Sigmoid colon (tissue), 7 donors: ENCODE data around the gene SLC7A14. TPM values are rescaled to one million over a fixed set of nuclear protein-coding genes. Genes with fewer than 3 reads are reported as not detected.

Source experiments
- DNase-seq: peaks from one replicate; pipeline ENCODE4 v3.0.0-alpha.2; 2019
- H3K27ac ChIP-seq, 4 donors: fragments of 200-600 bp; sonication (generic); one replicate each; pipeline ENCODE4 v1.5.1; 2016 to 2019; ENCODE audit warnings: mild to moderate bottlenecking in 1 of 4
- H3K27me3 ChIP-seq, 3 donors: fragments of 200-600 bp; sonication (generic); one replicate each; pipeline ENCODE4 v1.5.1; 2019; ENCODE audit warnings: mild to moderate bottlenecking in 1 of 3
- H3K36me3 ChIP-seq, 4 donors: fragments of 200-600 bp; sonication (generic); one replicate each; pipeline ENCODE4 v1.5.1; 2016 to 2019
- H3K4me1 ChIP-seq, 4 donors: fragments of 200-600 bp; sonication (generic); one replicate each; pipeline ENCODE4 v1.5.1; 2017 to 2019
- H3K4me3 ChIP-seq, 4 donors: fragments of 200-600 bp; sonication (generic); one replicate each; pipeline ENCODE4 v1.5.1; 2017 to 2019; ENCODE audit warnings: mild to moderate bottlenecking in 2 of 4, moderate library complexity in 1 of 4
- H3K9me3 ChIP-seq, 4 donors: fragments of 200-600 bp in 3 of 4; sonication (generic) in 3 of 4; one replicate each; pipeline versions ENCODE4 v1.5.1 to v1.6.1; 2013 to 2019
- CTCF ChIP-seq, 4 experiments: fragments of 450-650 bp in 3 of 4; fragments of 200-600 bp in 1 of 4; IDR thresholded peaks; one replicate each; pipeline ENCODE4 v1.5.1; 2016 to 2019; ENCODE audit warnings: antibody characterized with exemption in 4 of 4, mild to moderate bottlenecking in 3 of 4, moderate library complexity in 2 of 4
- EP300 ChIP-seq, 4 donors: sonication (generic); formaldehyde crosslinking; IDR thresholded peaks; one replicate each; pipeline ENCODE4 v1.6.1; 2017; ENCODE audit warnings: antibody characterized with exemption in 4 of 4
- POLR2A ChIP-seq, 2 donors: fragments of 450-650 bp; IDR thresholded peaks; one replicate each; pipeline ENCODE4 v1.6.1; 2016; ENCODE audit warnings: antibody characterized with exemption in 2 of 2, mild to moderate bottlenecking in 2 of 2, moderate library complexity in 2 of 2
- POLR2AphosphoS5 ChIP-seq, 4 donors: sonication (generic); formaldehyde crosslinking; IDR thresholded peaks; one replicate each; pipeline ENCODE4 v1.6.1; 2017; ENCODE audit warnings: antibody characterized with exemption in 4 of 4
- WGBS, 2 donors: extraction: QIAGEN DNeasy Blood & Tissue Kit; methylation state at CpG; one replicate each; pipeline ENCODE4 v1.1.7; 2013; 5-methylcytosine and 5-hydroxymethylcytosine counted together
- intact Hi-C: fragments of 100-400 bp; cut with DNase I; formaldehyde crosslinking; loops from one replicate; pipeline ENCODE4 v1.15.1; 2023
- polyA plus RNA-seq, 3 donors: library from polyadenylated mRNA; stranded (reverse); fragments of 200-250 nt; gene quantifications; one replicate each; pipeline ENCODE4 v1.2.3, GENCODE V29; 2013
- total RNA-seq, 4 donors: library from RNA; depleted of rRNA; stranded (reverse); fragments of >200 nt; gene quantifications; one replicate each; pipeline ENCODE4 v1.1.0, GENCODE V29; 2016
- donor health status: healthy with polysubstance abuse.
- donor health status: Bipolar disorder and iron deficiency.
- donor health status: healthy.

The SLC7A14 gene
- total and polyA plus RNA-seq, 7 donors = 0.79 to 3.9 (median 2.8) TPM; not detected in 2

GRCh38 chr3:170563712-170564423 is 22.0 kb downstream of the SLC7A14 start:
- 58 to 81% methylated on average over 7 of the region's 7 CpGs for WGBS, 2 donors
- no peak for DNase-seq
- Histone ChIP-seq H3K27ac (no peak overlapping the region), H3K9me3 (no peaks in the 10 kb centered on the region), H3K27me3 (no peaks in the 10 kb centered on the region), H3K4me3 (no peak overlapping the region), H3K36me3 (no peaks in the 10 kb centered on the region), H3K4me1 (no peaks in the 10 kb centered on the region)
- TF ChIP-seq POLR2A (IDR thresholded peaks at IDR 0.05) (no peak), EP300 (IDR thresholded peaks at IDR 0.05) (no peak), POLR2AphosphoS5 (IDR thresholded peaks at IDR 0.05) (no peak), CTCF (IDR thresholded peaks at IDR 0.05) (no peak)
- intact Hi-C loops = no loop called here

GRCh38 chr3:170562080-170562479 is 23.8 kb downstream of the SLC7A14 start:
- Histone ChIP-seq H3K4me3 (no peak overlapping the region), H3K27me3 (no peaks in the 10 kb centered on the region), H3K36me3 (no peaks in the 10 kb centered on the region), H3K27ac (no peak overlapping the region), H3K9me3 (no peaks in the 10 kb centered on the region), H3K4me1 (no peaks in the 10 kb centered on the region)
- DNase-seq = no peak
- intact Hi-C loops = no loop called here
- TF ChIP-seq POLR2A (IDR thresholded peaks at IDR 0.05) (no peak), POLR2AphosphoS5 (IDR thresholded peaks at IDR 0.05) (no peak), CTCF (IDR thresholded peaks at IDR 0.05) (no peak), EP300 (IDR thresholded peaks at IDR 0.05) (no peak)
- 81% methylated on average over 1 of the region's 1 CpG for WGBS, 2 donors

- no peaks in the 10 kb centered on the region for H3K9me3 ChIP-seq
- WGBS, 2 donors = 69 to 83% methylated on average over 5 of the region's 5 CpGs
- H3K4me1 ChIP-seq = no peaks in the 10 kb centered on the region
- no peaks in the 10 kb centered on the region for H3K36me3 ChIP-seq
- no peaks in the 10 kb centered on the region for H3K27me3 ChIP-seq
- TF ChIP-seq CTCF (IDR thresholded peaks at IDR 0.05) (no peak), POLR2A (IDR thresholded peaks at IDR 0.05) (no peak), POLR2AphosphoS5 (IDR thresholded peaks at IDR 0.05) (no peak), EP300 (IDR thresholded peaks at IDR 0.05) (no peak)
- no peak overlapping the region for H3K4me3 ChIP-seq
- intact Hi-C loops = no loop called here
- H3K27ac ChIP-seq = no peak overlapping the region
- DNase-seq = no peak
These were observed 25.0 kb downstream of the SLC7A14 start for GRCh38 chr3:170560717-170561382.

GRCh38 chr3:170560296-170560695 is 25.6 kb downstream of the SLC7A14 start:
- no peaks in the 10 kb centered on the region for H3K36me3 ChIP-seq
- TF ChIP-seq POLR2A (IDR thresholded peaks at IDR 0.05) (no peak), POLR2AphosphoS5 (IDR thresholded peaks at IDR 0.05) (no peak), CTCF (IDR thresholded peaks at IDR 0.05) (no peak), EP300 (IDR thresholded peaks at IDR 0.05) (no peak)
- DNase-seq = no peak
- H3K27ac ChIP-seq = no peak overlapping the region
- intact Hi-C loops = no loop called here
- no peak overlapping the region for H3K4me3 ChIP-seq
- no peaks in the 10 kb centered on the region for H3K9me3 ChIP-seq
- no peaks in the 10 kb centered on the region for H3K27me3 ChIP-seq
- 75 to 81% methylated on average over 4 of the region's 4 CpGs for WGBS, 2 donors
- H3K4me1 ChIP-seq = no peaks in the 10 kb centered on the region
